D721Med (cell line): ENCODE measurements around the gene HK1.
"Not testable (repeated sequence)": the region's sequence is repeated elsewhere in the genome, so short reads cannot be mapped to it uniquely, and the experiment has no call there.

Source experiments
- DNase-seq: peaks from one replicate; pipeline ENCODE4 v3.0.0; 2011; ENCODE audit warnings: low spot score; ENCODE audit not compliant: insufficient read length
- FAIRE-seq: peaks from 2 replicates; lab custom pipeline; 2011; peaks lifted over from hg19 to GRCh38; lab: Jason Lieb, UNC
- TF ChIP-seq, protein P1 (sequence below): IDR thresholded peaks from 2 replicates; pipeline ENCODE4 v1.5.1; 2012; ENCODE audit warnings: mild to moderate bottlenecking, control low read depth; ENCODE audit not compliant: insufficient read depth; ENCODE audit errors: missing control alignments

HK1 gene

GRCh38 chr10:69321039-69321715, 42.9 kb downstream of the HK1 start:
- DNase-seq: no peak

DNA sequence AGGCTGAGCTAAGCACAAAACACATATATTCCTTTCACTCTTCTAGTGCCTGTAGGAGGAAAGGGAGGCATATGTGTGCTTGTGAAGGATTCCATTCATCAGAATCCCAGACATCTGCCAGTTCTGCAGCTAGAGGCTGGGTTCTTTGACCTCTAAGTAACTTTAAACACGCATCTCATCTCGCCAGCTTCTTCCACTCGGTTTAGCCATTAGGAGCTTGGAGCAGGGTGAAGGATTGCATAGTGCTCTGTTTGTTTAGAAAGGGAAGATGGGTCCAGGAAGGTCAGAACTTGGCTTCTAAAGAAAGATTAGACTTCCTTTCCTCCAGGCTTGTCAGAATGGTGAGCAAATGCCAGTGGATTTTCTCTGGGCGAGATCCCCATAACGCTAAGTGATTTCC, 43.6 kb downstream of the HK1 start:
- TF ChIP-seq, protein P1, sequence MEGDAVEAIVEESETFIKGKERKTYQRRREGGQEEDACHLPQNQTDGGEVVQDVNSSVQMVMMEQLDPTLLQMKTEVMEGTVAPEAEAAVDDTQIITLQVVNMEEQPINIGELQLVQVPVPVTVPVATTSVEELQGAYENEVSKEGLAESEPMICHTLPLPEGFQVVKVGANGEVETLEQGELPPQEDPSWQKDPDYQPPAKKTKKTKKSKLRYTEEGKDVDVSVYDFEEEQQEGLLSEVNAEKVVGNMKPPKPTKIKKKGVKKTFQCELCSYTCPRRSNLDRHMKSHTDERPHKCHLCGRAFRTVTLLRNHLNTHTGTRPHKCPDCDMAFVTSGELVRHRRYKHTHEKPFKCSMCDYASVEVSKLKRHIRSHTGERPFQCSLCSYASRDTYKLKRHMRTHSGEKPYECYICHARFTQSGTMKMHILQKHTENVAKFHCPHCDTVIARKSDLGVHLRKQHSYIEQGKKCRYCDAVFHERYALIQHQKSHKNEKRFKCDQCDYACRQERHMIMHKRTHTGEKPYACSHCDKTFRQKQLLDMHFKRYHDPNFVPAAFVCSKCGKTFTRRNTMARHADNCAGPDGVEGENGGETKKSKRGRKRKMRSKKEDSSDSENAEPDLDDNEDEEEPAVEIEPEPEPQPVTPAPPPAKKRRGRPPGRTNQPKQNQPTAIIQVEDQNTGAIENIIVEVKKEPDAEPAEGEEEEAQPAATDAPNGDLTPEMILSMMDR: no peak
- FAIRE-seq (no peak), DNase-seq (no peak)

More at GRCh38 chr10:69321039-69321715, 42.9 kb downstream of the HK1 start:
- TF ChIP-seq, protein P1: no peak
- no peak for FAIRE-seq

DNA sequence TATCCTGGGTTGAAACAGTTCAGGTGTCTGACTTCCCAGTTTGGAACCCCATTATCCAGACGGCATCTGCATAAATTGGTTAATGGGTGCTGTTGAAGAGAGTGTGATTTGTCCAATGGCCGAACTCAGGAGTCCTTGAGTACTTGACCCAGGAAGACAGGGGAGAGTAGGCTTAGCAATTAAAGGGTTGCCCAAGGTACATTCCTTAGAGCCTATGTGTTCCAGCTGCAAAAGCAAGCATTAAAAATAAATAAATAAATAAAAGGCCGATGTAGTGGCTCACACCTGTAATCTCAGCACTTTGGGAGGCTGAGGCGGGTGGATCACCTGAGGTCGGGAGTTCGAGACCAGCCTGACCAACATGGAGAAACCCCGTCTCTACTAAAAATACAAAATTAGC, 44.0 kb downstream of the HK1 start:
- not testable (repeated sequence) for DNase-seq, FAIRE-seq

GRCh38 chr10:69323622-69324021, 45.3 kb downstream of the HK1 start:
- FAIRE-seq: no peak

GRCh38 chr10:69324583-69324982, 46.3 kb downstream of the HK1 start:
- FAIRE-seq: no peak
- no peak for DNase-seq
- TF ChIP-seq, protein P1: no peak

More at GRCh38 chr10:69323622-69324021, 45.3 kb downstream of the HK1 start:
- TF ChIP-seq, protein P1: no peak
- DNase-seq: no peak

DNA sequence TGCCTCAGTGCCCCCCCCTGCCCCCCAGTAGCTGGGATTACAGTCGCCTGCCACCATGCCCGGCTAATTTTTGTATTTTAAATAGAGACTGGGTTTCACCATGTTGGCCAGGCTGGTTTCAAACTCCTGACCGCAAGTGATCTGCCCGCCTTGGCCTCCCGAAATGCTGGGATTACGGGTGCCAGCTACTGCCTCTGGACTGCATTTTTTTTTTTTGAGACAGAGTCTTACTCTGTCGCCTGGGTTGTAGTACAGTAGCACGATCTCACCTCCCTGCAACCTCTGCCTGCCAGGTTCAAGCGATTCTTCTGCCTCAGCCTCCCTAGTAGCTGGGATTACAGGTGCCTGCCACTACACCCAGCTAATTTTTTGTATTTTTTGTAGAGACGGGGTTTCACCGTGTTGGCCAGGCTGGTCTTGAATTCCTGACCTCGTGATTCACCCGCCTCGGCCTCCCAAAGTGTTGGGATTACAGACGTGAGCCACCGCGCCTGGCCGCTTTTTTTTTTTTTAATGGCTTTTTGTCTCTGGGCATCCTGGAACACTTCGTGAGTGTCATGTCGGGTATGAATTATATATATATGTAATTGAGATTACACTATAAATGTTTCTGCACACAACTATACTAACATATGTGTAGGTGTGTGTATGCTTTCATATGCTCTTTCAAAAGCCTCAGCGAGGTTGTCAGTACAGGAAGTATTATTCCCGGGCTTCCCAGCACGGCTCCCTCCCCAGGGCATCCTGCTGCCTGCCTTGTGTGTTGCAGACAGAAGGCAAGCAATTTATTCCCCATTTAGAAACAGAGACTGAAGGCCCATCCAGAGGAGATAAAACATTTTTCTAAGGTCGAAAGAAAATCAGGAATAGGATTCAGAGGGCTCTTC, 47.6 kb downstream of the HK1 start:
- DNase-seq, FAIRE-seq: not testable (repeated sequence)

- TF ChIP-seq, protein P1: no peak
- FAIRE-seq: no peak
- no peak for DNase-seq
These were observed 48.4 kb downstream of the HK1 start for GRCh38 chr10:69326692-69327091.
